GM20000 (cell line): Measurements from ENCODE around the gene CHML.

ENCODE experiments used
- DNase-seq: peaks from one replicate; pipeline ENCODE4 v3.0.0; 2012; ENCODE audit warnings: low spot score
- TF ChIP-seq, protein P1 (sequence below): IDR thresholded peaks from 2 replicates; pipeline ENCODE4 v1.5.1; 2012; ENCODE audit warnings: mild to moderate bottlenecking, control low read depth; ENCODE audit errors: extremely low read depth, missing control alignments

CHML gene

GRCh38 chr1:241638099-241638682, 2.0 kb downstream of the CHML start:
- DNase-seq = no peak
- TF ChIP-seq, protein P1, sequence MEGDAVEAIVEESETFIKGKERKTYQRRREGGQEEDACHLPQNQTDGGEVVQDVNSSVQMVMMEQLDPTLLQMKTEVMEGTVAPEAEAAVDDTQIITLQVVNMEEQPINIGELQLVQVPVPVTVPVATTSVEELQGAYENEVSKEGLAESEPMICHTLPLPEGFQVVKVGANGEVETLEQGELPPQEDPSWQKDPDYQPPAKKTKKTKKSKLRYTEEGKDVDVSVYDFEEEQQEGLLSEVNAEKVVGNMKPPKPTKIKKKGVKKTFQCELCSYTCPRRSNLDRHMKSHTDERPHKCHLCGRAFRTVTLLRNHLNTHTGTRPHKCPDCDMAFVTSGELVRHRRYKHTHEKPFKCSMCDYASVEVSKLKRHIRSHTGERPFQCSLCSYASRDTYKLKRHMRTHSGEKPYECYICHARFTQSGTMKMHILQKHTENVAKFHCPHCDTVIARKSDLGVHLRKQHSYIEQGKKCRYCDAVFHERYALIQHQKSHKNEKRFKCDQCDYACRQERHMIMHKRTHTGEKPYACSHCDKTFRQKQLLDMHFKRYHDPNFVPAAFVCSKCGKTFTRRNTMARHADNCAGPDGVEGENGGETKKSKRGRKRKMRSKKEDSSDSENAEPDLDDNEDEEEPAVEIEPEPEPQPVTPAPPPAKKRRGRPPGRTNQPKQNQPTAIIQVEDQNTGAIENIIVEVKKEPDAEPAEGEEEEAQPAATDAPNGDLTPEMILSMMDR = no peak

- DNase-seq = no peak
- TF ChIP-seq, protein P1 = no peak
Observed at GRCh38 chr1:241637604-241638003, 2.6 kb downstream of the CHML start.

- DNase-seq = no peak
Observed at GRCh38 chr1:241637046-241637590, 3.1 kb downstream of the CHML start.

GRCh38 chr1:241636291-241636690, 3.9 kb downstream of the CHML start:
- TF ChIP-seq, protein P1 = no peak
- DNase-seq = no peak

More at GRCh38 chr1:241637046-241637590, 3.1 kb downstream of the CHML start:
- TF ChIP-seq, protein P1 = no peak

GRCh38 chr1:241635556-241636152, 4.5 kb downstream of the CHML start:
- DNase-seq = peak; percentile 14
- TF ChIP-seq, protein P1 = no peak

DNA sequence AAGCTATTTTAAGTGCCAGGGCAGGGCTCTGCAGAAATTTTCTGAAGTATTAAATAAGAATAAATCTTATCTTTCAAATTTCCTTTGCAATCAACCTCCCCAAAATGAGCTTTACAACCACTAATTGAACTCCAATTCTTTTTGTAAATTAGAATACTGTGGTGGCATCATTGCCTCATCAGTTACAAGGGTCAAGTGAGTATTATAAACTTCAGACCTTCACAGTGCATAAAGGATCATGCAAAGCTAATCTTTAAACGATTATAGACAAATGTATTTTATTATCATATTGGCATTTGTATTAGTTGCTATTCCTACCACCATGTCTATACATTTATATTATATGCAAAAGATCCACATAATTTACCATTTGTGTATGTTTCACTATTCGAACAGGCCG, 7.2 kb downstream of the CHML start:
- TF ChIP-seq, protein P1 = no peak
- no peak for DNase-seq

DNA sequence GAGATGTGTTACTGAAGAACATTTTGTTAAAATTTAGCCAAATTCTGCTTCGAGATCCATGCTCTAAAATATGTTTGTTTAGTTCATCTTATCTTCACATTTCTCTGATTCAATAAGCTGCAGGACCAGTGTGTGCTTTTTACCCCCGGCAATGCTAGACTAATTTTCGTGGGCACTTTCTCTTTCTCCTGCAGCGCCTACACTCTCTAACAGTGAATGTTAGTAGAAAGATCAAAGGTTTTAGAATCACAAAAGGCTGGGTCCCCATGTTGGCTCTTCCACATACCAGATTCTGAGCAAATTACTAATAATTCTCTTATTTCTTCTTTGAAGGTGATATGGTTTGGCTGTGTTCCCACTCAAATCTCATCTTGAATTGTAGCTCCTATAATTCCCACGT, 8.5 kb downstream of the CHML start:
- DNase-seq = no peak
- TF ChIP-seq, protein P1 = no peak
